HG02678 (cell line): ENCODE measurements around the gene ARHGEF40.

Experiments used
- ATAC-seq: cut with Tn5 transposase; IDR thresholded peaks from one replicate; pipeline ENCODE4 v1.9.1; 2021; ENCODE audit warnings: mild to moderate bottlenecking, moderate library complexity; ENCODE audit not compliant: unreplicated experiment

The ARHGEF40 gene

GRCh38 chr14:21109377-21110138 is 39.5 kb downstream of the ARHGEF40 start:
- ATAC-seq: peak; percentile 44

- no peak for ATAC-seq
These were observed 42.2 kb downstream of the ARHGEF40 start for GRCh38 chr14:21112255-21112654.

DNA sequence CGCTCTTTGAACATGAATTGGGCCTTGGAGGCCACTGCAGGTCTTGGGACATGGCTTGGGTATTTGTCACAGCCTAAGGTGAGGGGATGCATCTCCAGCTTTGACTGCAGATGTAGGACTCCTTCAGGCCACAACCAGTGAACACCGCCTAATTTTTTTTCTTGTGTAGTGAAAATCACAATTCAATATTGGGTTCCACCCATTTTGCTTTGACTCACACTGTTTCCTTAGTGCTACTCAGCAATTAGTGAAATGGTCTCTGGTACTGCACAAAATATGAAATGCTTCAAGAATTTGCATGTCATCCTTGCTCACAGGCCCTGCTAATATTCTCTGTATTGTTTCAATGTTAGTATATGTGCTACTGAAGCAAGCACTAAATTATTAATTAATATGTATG is 43.3 kb downstream of the ARHGEF40 start:
- ATAC-seq: no peak

GRCh38 chr14:21118933-21119332 is 48.8 kb downstream of the ARHGEF40 start:
- no peak for ATAC-seq

DNA sequence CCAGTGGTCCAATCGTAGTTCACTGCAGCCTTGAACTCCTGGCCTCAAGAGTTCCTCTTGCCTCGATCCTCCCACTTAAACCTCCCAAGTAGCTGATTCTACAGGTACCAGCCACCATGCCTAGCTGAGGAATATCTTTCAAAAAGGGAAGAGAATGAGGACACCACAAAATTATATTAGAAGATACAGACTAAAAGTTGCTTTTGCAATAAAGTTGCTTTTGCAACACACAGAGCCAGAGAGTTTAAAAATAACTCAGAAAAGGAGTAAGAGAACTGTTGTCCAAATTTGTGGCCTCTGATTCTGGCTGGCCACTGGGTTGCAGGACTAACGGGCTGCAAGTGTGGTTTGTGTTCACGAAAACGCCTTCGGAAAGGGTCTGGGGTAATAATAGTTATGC is 50.6 kb downstream of the ARHGEF40 start:
- ATAC-seq: no peak

- ATAC-seq: no peak
These were observed 51.0 kb downstream of the ARHGEF40 start for GRCh38 chr14:21121122-21121521.

- ATAC-seq: no peak
These were observed 53.3 kb downstream of the ARHGEF40 start for GRCh38 chr14:21123429-21123828.

DNA sequence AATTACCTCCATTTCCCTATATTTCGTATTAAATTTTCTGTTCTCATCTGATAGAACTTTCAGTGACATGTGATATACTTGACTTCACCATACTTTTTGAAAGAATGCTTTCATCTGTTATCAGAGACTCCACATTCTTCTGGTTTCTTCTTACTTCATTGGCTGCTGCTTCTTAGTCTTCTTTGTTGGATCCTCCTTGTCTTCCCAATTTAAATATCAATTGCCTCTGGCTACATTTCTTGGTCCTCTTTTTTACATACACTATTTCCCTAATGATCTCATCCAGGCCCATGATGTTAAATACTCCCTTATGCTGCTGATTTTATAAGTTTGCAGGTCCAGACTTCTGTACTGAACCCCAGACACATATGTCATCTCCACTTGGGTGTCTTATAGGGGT is 63.8 kb downstream of the ARHGEF40 start:
- ATAC-seq: no peak

- no peak for ATAC-seq
These were observed 65.9 kb downstream of the ARHGEF40 start for GRCh38 chr14:21136024-21136423.
